PC-9 (cell line): ENCODE results near the gene SPECC1L.

ENCODE experiments used
- CTCF ChIP-seq: fragments of 200-600 bp; sonication (generic); conservative IDR thresholded peaks from 2 replicates; pipeline ENCODE4 v1.6.1; 2017; ENCODE audit warnings: mixed run types, antibody characterized with exemption, mild to moderate bottlenecking, moderate library complexity
- EZH2 ChIP-seq: fragments of 200-600 bp; sonication (generic); IDR thresholded peaks from 2 replicates; pipeline ENCODE4 v1.8.0; 2017; ENCODE audit warnings: antibody characterized with exemption, low read depth

- no peak for TF ChIP-seq EZH2
- TF ChIP-seq CTCF: peak; percentile 68
Observed at GRCh38 chr22:24437741-24438328, 167.2 kb downstream of the SPECC1L start.
